OCI-LY1 (cell line): Measurements from ENCODE around the gene DNLZ.

Experiments
- H2AFZ ChIP-seq: fragments of 200-600 bp; sonication (generic), shearing (Covaris generic); 2 replicates; pipeline ENCODE4 v1.6.0; 2014; ENCODE audit warnings: antibody characterized with exemption, mild to moderate bottlenecking, low read length
- H3F3A ChIP-seq: fragments of 200-600 bp; sonication (generic), shearing (Covaris generic); 2 replicates; pipeline ENCODE4 v1.6.0; 2014; ENCODE audit warnings: mild to moderate bottlenecking, antibody characterized with exemption, low read length, moderate library complexity; ENCODE audit not compliant: insufficient read depth
- H3K27ac ChIP-seq: fragments of 200-600 bp; sonication (generic); 2 replicates; pipeline ENCODE4 v1.5.1; 2014; ENCODE audit warnings: low read length, mixed run types, mild to moderate bottlenecking, low read depth; ENCODE audit not compliant: poor library complexity, severe bottlenecking
- H3K27me3 ChIP-seq: fragments of 200-600 bp; sonication (generic); 2 replicates; pipeline ENCODE4 v1.6.0; 2014; ENCODE audit warnings: antibody characterized with exemption, mild to moderate bottlenecking, low read length, moderate library complexity; ENCODE audit not compliant: insufficient read depth
- H3K36me3 ChIP-seq: fragments of 200-600 bp; sonication (generic); 2 replicates; pipeline ENCODE4 v1.6.1; 2014; ENCODE audit warnings: mild to moderate bottlenecking, antibody characterized with exemption, low read length, moderate library complexity, mixed read lengths; ENCODE audit not compliant: insufficient read depth
- H3K4me1 ChIP-seq: fragments of 200-600 bp; sonication (generic); 2 replicates; pipeline ENCODE4 v1.5.1; 2014; ENCODE audit warnings: mild to moderate bottlenecking, low read length, moderate library complexity; ENCODE audit not compliant: insufficient read depth, severe bottlenecking
- H3K4me2 ChIP-seq: fragments of 200-600 bp; sonication (generic), shearing (Covaris generic); 2 replicates; pipeline ENCODE4 v1.6.1; 2014; ENCODE audit warnings: low read length
- H3K4me3 ChIP-seq: fragments of 200-600 bp; sonication (generic); 2 replicates; pipeline ENCODE4 v1.5.1; 2014; ENCODE audit warnings: low read length, low read depth, mild to moderate bottlenecking, mixed read lengths; ENCODE audit not compliant: poor library complexity, severe bottlenecking
- H3K79me2 ChIP-seq: fragments of 200-600 bp; shearing (Covaris generic); 2 replicates; pipeline ENCODE4 v1.6.1; 2016; ENCODE audit warnings: mixed run types, low read length, mixed read lengths; ENCODE audit not compliant: insufficient read depth
- H3K9ac ChIP-seq: fragments of 200-600 bp; sonication (generic), shearing (Covaris generic); 2 replicates; pipeline ENCODE4 v1.6.1; 2014; ENCODE audit warnings: mild to moderate bottlenecking, low read length, mixed read lengths
- H3K9me2 ChIP-seq: fragments of 200-600 bp; sonication (generic), shearing (Covaris generic); 2 replicates; pipeline ENCODE4 v1.6.1; 2014; ENCODE audit warnings: low read depth, mild to moderate bottlenecking, low read length, mixed read lengths
- H3K9me3 ChIP-seq: fragments of 200-600 bp; shearing (Covaris generic); 2 replicates; pipeline ENCODE4 v1.6.1; 2014; ENCODE audit warnings: low read length, mixed read lengths
- H4K20me1 ChIP-seq: fragments of 200-600 bp; sonication (generic), shearing (Covaris generic); 2 replicates; pipeline ENCODE4 v1.6.0; 2016; ENCODE audit warnings: mild to moderate bottlenecking, low read length; ENCODE audit not compliant: insufficient read depth
- EZH2 ChIP-seq: fragments of 200-600 bp; sonication (generic), shearing (Covaris generic); IDR thresholded peaks from 2 replicates; pipeline ENCODE4 v1.8.0; 2017; ENCODE audit warnings: borderline replicate concordance, mixed run types, mild to moderate bottlenecking, antibody characterized with exemption, low read length, moderate library complexity, mixed read lengths
- TF ChIP-seq, protein P1 (sequence below): fragments of 200-600 bp; sonication (generic), shearing (Covaris generic); IDR thresholded peaks from 2 replicates; pipeline ENCODE4 v1.5.1; 2017; ENCODE audit warnings: mild to moderate bottlenecking, antibody characterized with exemption, low read length, moderate library complexity, mixed read lengths

Gene DNLZ

GRCh38 chr9:136361047-136361753 is 2.3 kb downstream of the DNLZ start:
- no peaks in the 10 kb centered on the region for H4K20me1 ChIP-seq
- no peak overlapping the region for H2AFZ ChIP-seq
- no peaks in the 10 kb centered on the region for H3K79me2 ChIP-seq
- H3K27ac ChIP-seq, result no peak overlapping the region
- H3K36me3 ChIP-seq, result no peaks in the 10 kb centered on the region; the same call in 1 of the 2 replicates
- H3K9me2 ChIP-seq, result no peaks in the 10 kb centered on the region
- peaks cover 11% of the 10 kb centered on the region for H3K4me1 ChIP-seq
- peaks cover 4% of the 10 kb centered on the region; the same call in 1 of the 2 replicates for H3K27me3 ChIP-seq
- no peaks in the 10 kb centered on the region for H3F3A ChIP-seq
- no peak overlapping the region for H3K9ac ChIP-seq
- no peak overlapping the region for H3K4me2 ChIP-seq
- H3K9me3 ChIP-seq, result no peaks in the 10 kb centered on the region
- no peak for TF ChIP-seq EZH2
- no peak overlapping the region for H3K4me3 ChIP-seq

GRCh38 chr9:136359774-136360718 is 3.5 kb downstream of the DNLZ start:
- H3K4me2 ChIP-seq, result no peak overlapping the region
- H3K27ac ChIP-seq, result no peak overlapping the region

DNA sequence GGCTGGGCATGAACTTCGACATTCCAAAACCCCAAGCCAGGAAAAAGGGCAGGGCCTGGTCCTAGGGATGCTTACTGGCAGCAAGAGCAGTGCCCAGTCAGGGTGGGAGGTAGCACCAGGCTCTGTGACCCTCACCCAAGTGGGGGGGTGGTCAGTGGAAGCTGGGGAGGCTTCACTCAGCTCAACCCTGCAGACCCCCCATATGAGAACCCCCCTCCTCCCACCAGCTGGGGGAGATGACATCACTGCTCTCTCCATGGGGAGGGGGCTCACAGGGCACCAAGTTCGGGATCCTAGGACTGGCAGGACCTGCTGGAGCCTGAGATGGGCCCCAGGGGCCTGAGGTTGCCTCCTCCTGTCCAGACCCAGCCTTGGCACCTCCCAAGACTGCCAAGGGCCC is 4.7 kb downstream of the DNLZ start:
- Histone ChIP-seq H3K36me3 (no peaks in the 10 kb centered on the region), H2AFZ (no peak overlapping the region), H3F3A (no peaks in the 10 kb centered on the region), H3K4me2 (no peak overlapping the region), H3K9ac (no peak overlapping the region), H3K9me3 (no peaks in the 10 kb centered on the region), H3K4me3 (no peak overlapping the region), H3K9me2 (no peaks in the 10 kb centered on the region), H3K27ac (no peak overlapping the region), H3K27me3 (peaks cover 8% of the 10 kb centered on the region; the same call in 1 of the 2 replicates), H3K79me2 (no peaks in the 10 kb centered on the region), H3K4me1 (peaks cover 8% of the 10 kb centered on the region), H4K20me1 (no peaks in the 10 kb centered on the region)
- TF ChIP-seq, protein P1, sequence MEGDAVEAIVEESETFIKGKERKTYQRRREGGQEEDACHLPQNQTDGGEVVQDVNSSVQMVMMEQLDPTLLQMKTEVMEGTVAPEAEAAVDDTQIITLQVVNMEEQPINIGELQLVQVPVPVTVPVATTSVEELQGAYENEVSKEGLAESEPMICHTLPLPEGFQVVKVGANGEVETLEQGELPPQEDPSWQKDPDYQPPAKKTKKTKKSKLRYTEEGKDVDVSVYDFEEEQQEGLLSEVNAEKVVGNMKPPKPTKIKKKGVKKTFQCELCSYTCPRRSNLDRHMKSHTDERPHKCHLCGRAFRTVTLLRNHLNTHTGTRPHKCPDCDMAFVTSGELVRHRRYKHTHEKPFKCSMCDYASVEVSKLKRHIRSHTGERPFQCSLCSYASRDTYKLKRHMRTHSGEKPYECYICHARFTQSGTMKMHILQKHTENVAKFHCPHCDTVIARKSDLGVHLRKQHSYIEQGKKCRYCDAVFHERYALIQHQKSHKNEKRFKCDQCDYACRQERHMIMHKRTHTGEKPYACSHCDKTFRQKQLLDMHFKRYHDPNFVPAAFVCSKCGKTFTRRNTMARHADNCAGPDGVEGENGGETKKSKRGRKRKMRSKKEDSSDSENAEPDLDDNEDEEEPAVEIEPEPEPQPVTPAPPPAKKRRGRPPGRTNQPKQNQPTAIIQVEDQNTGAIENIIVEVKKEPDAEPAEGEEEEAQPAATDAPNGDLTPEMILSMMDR, result no peak
- TF ChIP-seq EZH2, result no peak

More at GRCh38 chr9:136359774-136360718, 3.5 kb downstream of the DNLZ start:
- Histone ChIP-seq H3F3A (no peaks in the 10 kb centered on the region), H3K36me3 (no peaks in the 10 kb centered on the region; the same call in 1 of the 2 replicates), H4K20me1 (no peaks in the 10 kb centered on the region), H3K4me3 (no peak overlapping the region), H3K79me2 (no peaks in the 10 kb centered on the region), H3K9me2 (no peaks in the 10 kb centered on the region), H2AFZ (no peak overlapping the region), H3K4me1 (peaks cover 11% of the 10 kb centered on the region), H3K9me3 (no peaks in the 10 kb centered on the region), H3K27me3 (peaks cover 8% of the 10 kb centered on the region; the same call in 1 of the 2 replicates), H3K9ac (no peak overlapping the region)
- TF ChIP-seq EZH2, result no peak
- TF ChIP-seq, protein P1, result no peak
